HL-60 (cell line): ENCODE data around the gene MAP4.

Experiments
- CTCF ChIP-seq: IDR thresholded peaks from one replicate; pipeline ENCODE4 v1.5.1; 2011; ENCODE audit warnings: low read length, control low read depth, inconsistent platforms; ENCODE audit not compliant: insufficient read depth
- GABPA ChIP-seq: IDR thresholded peaks from 2 replicates; pipeline ENCODE4 v1.6.1; 2012; ENCODE audit warnings: low read depth
- POLR2AphosphoS5 ChIP-seq: IDR thresholded peaks from 2 replicates; pipeline ENCODE4 v1.6.1; 2012; ENCODE audit warnings: low read depth
- TF ChIP-seq, protein P1 (sequence below): IDR thresholded peaks from 2 replicates; pipeline ENCODE4 v1.6.1; 2012; ENCODE audit warnings: low read depth; ENCODE audit not compliant: insufficient replicate concordance

DNA sequence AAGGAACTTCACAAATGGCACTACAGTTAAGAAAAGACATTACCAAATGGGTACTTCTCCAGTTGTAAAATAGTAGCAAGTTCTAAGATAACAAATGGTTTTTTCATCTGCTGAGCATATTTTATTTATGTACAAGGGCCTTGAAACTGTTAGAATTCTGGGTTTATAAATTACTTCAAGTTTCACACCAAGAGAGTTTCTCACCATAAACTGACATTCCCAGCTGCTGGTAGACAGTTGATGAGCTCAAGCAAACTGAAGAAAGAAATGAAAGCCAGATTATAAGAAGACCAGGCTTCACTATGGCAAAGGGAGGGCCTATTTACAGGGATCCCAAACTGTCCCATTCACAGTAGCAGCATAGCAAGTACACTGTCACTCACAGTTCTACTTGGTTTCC, 113.5 kb downstream of the MAP4 start:
- TF ChIP-seq CTCF (no peak), POLR2AphosphoS5 (no peak), GABPA (no peak)
- TF ChIP-seq, protein P1, sequence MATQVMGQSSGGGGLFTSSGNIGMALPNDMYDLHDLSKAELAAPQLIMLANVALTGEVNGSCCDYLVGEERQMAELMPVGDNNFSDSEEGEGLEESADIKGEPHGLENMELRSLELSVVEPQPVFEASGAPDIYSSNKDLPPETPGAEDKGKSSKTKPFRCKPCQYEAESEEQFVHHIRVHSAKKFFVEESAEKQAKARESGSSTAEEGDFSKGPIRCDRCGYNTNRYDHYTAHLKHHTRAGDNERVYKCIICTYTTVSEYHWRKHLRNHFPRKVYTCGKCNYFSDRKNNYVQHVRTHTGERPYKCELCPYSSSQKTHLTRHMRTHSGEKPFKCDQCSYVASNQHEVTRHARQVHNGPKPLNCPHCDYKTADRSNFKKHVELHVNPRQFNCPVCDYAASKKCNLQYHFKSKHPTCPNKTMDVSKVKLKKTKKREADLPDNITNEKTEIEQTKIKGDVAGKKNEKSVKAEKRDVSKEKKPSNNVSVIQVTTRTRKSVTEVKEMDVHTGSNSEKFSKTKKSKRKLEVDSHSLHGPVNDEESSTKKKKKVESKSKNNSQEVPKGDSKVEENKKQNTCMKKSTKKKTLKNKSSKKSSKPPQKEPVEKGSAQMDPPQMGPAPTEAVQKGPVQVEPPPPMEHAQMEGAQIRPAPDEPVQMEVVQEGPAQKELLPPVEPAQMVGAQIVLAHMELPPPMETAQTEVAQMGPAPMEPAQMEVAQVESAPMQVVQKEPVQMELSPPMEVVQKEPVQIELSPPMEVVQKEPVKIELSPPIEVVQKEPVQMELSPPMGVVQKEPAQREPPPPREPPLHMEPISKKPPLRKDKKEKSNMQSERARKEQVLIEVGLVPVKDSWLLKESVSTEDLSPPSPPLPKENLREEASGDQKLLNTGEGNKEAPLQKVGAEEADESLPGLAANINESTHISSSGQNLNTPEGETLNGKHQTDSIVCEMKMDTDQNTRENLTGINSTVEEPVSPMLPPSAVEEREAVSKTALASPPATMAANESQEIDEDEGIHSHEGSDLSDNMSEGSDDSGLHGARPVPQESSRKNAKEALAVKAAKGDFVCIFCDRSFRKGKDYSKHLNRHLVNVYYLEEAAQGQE, result no peak
